SK-N-SH (cell line): Measurements from ENCODE around the gene ASMTL. TPM values are rescaled to one million over a fixed set of nuclear protein-coding genes. Genes with fewer than 3 reads are reported as not detected.

Experiments
- CTCF ChIA-PET: fragments of 300-600, 350-600 bp; formaldehyde crosslinking; extraction: SDS; loops from one replicate; lab custom pipeline; 2021; lab: Yijun Ruan, JAX
- POLR2A ChIA-PET: fragments of 350-600 bp; sonication (Branson Sonifier 250); formaldehyde crosslinking; extraction: SDS; loops from one replicate; lab custom pipeline; 2020; ENCODE audit warnings: antibody characterized with exemption, inconsistent platforms; lab: Yijun Ruan, JAX
- DNase-seq: peaks from one replicate; pipeline ENCODE4 v3.0.0; 2012
- H2AFZ ChIP-seq: fragments of 200-600 bp; sonication (generic); 2 replicates; pipeline ENCODE4 v1.8.1; 2016; ENCODE audit warnings: antibody characterized with exemption, mild to moderate bottlenecking, low read depth
- H3F3A ChIP-seq: fragments of 200-600 bp; sonication (generic); replicated peaks from 2 replicates; pipeline ENCODE3; 2016; ENCODE audit warnings: antibody characterized with exemption, mild to moderate bottlenecking; ENCODE audit not compliant: insufficient read depth
- H3K27ac ChIP-seq, 2 experiments: fragments of 200-500 bp in 1 of 2; fragments of 200-600 bp in 1 of 2; sonication (Bioruptor generic) in 1 of 2; sonication (generic), shearing (Covaris generic) in 1 of 2; 2 replicates each; pipeline versions ENCODE4 v1.5.1 to v1.6.1; 2014 to 2016; ENCODE audit warnings: low read depth in 2 of 2, inconsistent platforms in 1 of 2, low read length in 1 of 2, mild to moderate bottlenecking in 1 of 2, mixed read lengths in 1 of 2
- H3K27me3 ChIP-seq: fragments of 200-600 bp; sonication (generic), shearing (Covaris generic); 2 replicates; pipeline ENCODE4 v1.6.1; 2016; ENCODE audit warnings: mixed run types; ENCODE audit not compliant: insufficient read depth
- H3K36me3 ChIP-seq, 2 experiments: fragments of 200-500 bp in 1 of 2; fragments of 200-600 bp in 1 of 2; sonication (Bioruptor generic) in 1 of 2; sonication (generic) in 1 of 2; replicated peaks in 1 of 2; 2 replicates each; pipeline versions ENCODE3 to v1.5.1; 2014 to 2016; ENCODE audit warnings: low read length in 1 of 2, mild to moderate bottlenecking in 1 of 2; ENCODE audit not compliant: insufficient read depth in 2 of 2, control insufficient read depth in 1 of 2
- H3K4me1 ChIP-seq, 2 experiments: fragments of 200-500 bp in 1 of 2; fragments of 200-600 bp in 1 of 2; sonication (Bioruptor generic) in 1 of 2; sonication (generic), shearing (Covaris generic) in 1 of 2; 2 replicates each; pipeline versions ENCODE4 v1.5.1 to v1.6.1; 2014 to 2016; ENCODE audit warnings: low read depth in 1 of 2, low read length in 1 of 2, mixed run types in 1 of 2; ENCODE audit not compliant: insufficient read depth in 2 of 2, control insufficient read depth in 1 of 2
- H3K4me2 ChIP-seq: fragments of 200-600 bp; sonication (generic), shearing (Covaris generic); 2 replicates; pipeline ENCODE4 v1.6.1; 2017; ENCODE audit warnings: mixed run types
- H3K4me3 ChIP-seq, 2 experiments: fragments of 200-500 bp in 1 of 2; fragments of 200-600 bp in 1 of 2; sonication (Bioruptor generic) in 1 of 2; sonication (generic), shearing (Covaris generic) in 1 of 2; 2 replicates each; pipeline versions ENCODE4 v1.5.1 to v1.8.1; 2014 to 2016; ENCODE audit warnings: low read depth in 2 of 2, inconsistent platforms in 1 of 2, low read length in 1 of 2, mild to moderate bottlenecking in 1 of 2, mixed read lengths in 1 of 2, moderate library complexity in 1 of 2
- H3K79me2 ChIP-seq: fragments of 200-600 bp; sonication (generic); 2 replicates; pipeline ENCODE4 v1.8.1; 2017; ENCODE audit warnings: mild to moderate bottlenecking; ENCODE audit not compliant: insufficient read depth
- H3K9ac ChIP-seq: fragments of 200-600 bp; sonication (generic); 2 replicates; pipeline ENCODE4 v1.6.1; 2017; ENCODE audit warnings: mixed run types
- H3K9me2 ChIP-seq: fragments of 200-600 bp; sonication (generic); 2 replicates; pipeline ENCODE4 v1.6.1; 2017; ENCODE audit warnings: mixed run types
- H3K9me3 ChIP-seq: fragments of 200-600 bp; sonication (generic); 2 replicates; pipeline ENCODE4 v1.6.1; 2017; ENCODE audit warnings: mixed run types, mild to moderate bottlenecking, moderate library complexity
- H4K20me1 ChIP-seq: fragments of 200-600 bp; sonication (generic); 2 replicates; pipeline ENCODE4 v1.6.1; 2017; ENCODE audit warnings: mild to moderate bottlenecking, mixed run types; ENCODE audit not compliant: insufficient read depth
- CHD2 ChIP-seq: fragments of 150-350 bp; IDR thresholded peaks from 2 replicates; pipeline ENCODE4 v1.6.1; 2018; ENCODE audit warnings: low read length; ENCODE audit not compliant: partially characterized antibody
- ELF1 ChIP-seq: IDR thresholded peaks from 2 replicates; pipeline ENCODE4 v1.4.0; 2012
- GABPA ChIP-seq: IDR thresholded peaks from 2 replicates; pipeline ENCODE4 v1.4.0; 2012; ENCODE audit warnings: low read depth, mild to moderate bottlenecking
- MXI1 ChIP-seq: IDR thresholded peaks from 2 replicates; pipeline ENCODE4 v1.6.1; 2012; ENCODE audit warnings: mild to moderate bottlenecking, low read depth, low read length, improper control_type of control experiment
- NRF1 ChIP-seq: IDR thresholded peaks from 2 replicates; pipeline ENCODE4 v1.6.1; 2012; ENCODE audit warnings: low read depth, mild to moderate bottlenecking, low read length
- RAD21 ChIP-seq: IDR thresholded peaks from 2 replicates; pipeline ENCODE4 v1.6.1; 2012; ENCODE audit warnings: mild to moderate bottlenecking, low read length
- TCF12 ChIP-seq: IDR thresholded peaks from 2 replicates; pipeline ENCODE4 v1.4.0; 2012
- TEAD4 ChIP-seq: IDR thresholded peaks from 2 replicates; pipeline ENCODE4 v1.4.0; 2012; ENCODE audit warnings: mild to moderate bottlenecking, borderline replicate concordance; ENCODE audit not compliant: insufficient read depth
- WGBS: methylation state at CpG from one replicate; pipeline ENCODE4 v1.1.6; 2017; ENCODE audit warnings: low lambda C conversion rate; 5-methylcytosine and 5-hydroxymethylcytosine counted together
- polyA plus RNA-seq, 3 experiments: library from polyadenylated mRNA; depleted of rRNA; stranded (reverse); fragments of >200 nt; gene quantifications; 2 replicates each; pipeline ENCODE4 v1.2.3, GENCODE V29; 2012
- TF ChIP-seq, protein P1 (sequence below): fragments of 200-600 bp; sonication (generic); IDR thresholded peaks from 2 replicates; pipeline ENCODE4 v1.6.1; 2017; ENCODE audit warnings: antibody characterized with exemption, mild to moderate bottlenecking, moderate library complexity
- TF ChIP-seq, protein P2 (sequence below): IDR thresholded peaks from 2 replicates; pipeline ENCODE4 v1.6.1; 2012; ENCODE audit warnings: mild to moderate bottlenecking, low read depth, low read length, moderate library complexity

The ASMTL gene
- polyA plus RNA-seq, 1 of the 3 experiments (the other 2 are of a cell fraction): 37.7 TPM

DNA sequence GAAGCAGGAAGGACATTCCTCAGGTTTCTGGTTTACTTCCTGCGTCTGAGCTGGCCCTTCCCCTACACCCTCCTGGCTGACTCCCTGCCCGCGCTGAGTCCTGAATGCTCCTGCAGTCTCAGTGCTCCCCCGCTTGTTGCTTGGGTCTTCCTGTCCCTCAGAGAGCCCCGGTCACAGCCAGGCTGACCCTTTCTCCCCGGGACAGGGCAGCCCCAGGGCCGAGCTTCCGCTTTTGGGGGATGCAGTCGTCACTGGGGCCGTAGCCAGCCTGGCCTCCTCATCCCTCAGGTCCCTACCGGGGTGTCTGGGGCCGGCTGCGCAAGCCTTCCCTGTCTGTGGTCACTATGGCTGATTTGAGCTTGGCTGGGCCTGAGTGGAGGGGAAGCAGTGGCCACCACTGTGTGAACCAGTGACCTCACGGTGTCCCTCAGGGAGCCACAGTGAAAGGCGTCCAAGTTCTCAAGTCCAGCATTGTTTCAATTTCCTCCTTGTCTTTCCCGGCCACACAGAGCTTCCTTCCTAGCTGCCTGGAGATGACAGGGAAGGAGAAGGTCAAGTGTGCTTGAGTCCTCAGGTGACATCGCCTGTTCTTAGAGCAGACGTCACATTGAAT, 34.1 kb upstream of the ASMTL start:
- peaks cover 11% of the 10 kb centered on the region for H3F3A ChIP-seq
- TF ChIP-seq TEAD4: no peak
- TF ChIP-seq GABPA: peak; percentile 48; the same call in 1 of the 2 replicates
- TF ChIP-seq, all 33 proteins: peak for 1
- no peaks in the 10 kb centered on the region for H4K20me1 ChIP-seq
- POLR2A ChIA-PET: no interaction called here
- H3K79me2 ChIP-seq: no peaks in the 10 kb centered on the region
- H3K27ac ChIP-seq: no peak overlapping the region
- H3K9me2 ChIP-seq: no peaks in the 10 kb centered on the region
- peak overlapping the region; percentile 6; the same call in 1 of the 2 replicates for H2AFZ ChIP-seq
- H3K9ac ChIP-seq: no peak overlapping the region
- peaks cover 12% of the 10 kb centered on the region; the same call in 1 of the 2 replicates for H3K27me3 ChIP-seq
- H3K4me1 ChIP-seq: no peaks in the 10 kb centered on the region
- CTCF ChIA-PET: no interaction called here
- H3K9me3 ChIP-seq: no peaks in the 10 kb centered on the region
- no peak for DNase-seq
- H3K36me3 ChIP-seq: no peaks in the 10 kb centered on the region
- H3K4me2 ChIP-seq: no peak overlapping the region
- H3K4me3 ChIP-seq: no peak overlapping the region
- WGBS: 38% methylated on average over 10 of the region's 18 CpGs

DNA sequence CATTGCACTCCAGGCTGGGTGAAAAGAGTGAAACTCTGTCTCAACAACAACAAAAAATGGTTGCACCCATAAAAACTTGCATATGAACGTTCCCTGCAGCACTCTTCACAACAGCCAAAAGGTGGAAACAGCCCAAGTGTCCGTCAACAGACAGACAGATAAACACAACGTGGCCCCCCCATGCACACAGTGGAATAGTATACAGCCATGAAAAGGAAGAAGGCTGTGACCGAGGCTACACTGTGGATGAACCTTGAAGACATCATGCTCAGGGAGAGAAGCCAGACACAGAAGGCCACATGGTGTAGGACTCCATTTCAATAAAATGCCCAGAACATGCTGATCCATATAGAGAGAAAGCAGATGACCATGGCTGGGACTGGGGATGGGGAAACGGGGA, 33.5 kb upstream of the ASMTL start:
- no peaks in the 10 kb centered on the region for H3K79me2 ChIP-seq
- no peak for TF ChIP-seq ELF1
- TF ChIP-seq NRF1: no peak
- TF ChIP-seq, protein P1, sequence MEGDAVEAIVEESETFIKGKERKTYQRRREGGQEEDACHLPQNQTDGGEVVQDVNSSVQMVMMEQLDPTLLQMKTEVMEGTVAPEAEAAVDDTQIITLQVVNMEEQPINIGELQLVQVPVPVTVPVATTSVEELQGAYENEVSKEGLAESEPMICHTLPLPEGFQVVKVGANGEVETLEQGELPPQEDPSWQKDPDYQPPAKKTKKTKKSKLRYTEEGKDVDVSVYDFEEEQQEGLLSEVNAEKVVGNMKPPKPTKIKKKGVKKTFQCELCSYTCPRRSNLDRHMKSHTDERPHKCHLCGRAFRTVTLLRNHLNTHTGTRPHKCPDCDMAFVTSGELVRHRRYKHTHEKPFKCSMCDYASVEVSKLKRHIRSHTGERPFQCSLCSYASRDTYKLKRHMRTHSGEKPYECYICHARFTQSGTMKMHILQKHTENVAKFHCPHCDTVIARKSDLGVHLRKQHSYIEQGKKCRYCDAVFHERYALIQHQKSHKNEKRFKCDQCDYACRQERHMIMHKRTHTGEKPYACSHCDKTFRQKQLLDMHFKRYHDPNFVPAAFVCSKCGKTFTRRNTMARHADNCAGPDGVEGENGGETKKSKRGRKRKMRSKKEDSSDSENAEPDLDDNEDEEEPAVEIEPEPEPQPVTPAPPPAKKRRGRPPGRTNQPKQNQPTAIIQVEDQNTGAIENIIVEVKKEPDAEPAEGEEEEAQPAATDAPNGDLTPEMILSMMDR: no peak
- no peak for TF ChIP-seq MXI1
- H3K4me2 ChIP-seq: no peak overlapping the region
- H3K9me3 ChIP-seq: no peaks in the 10 kb centered on the region
- CTCF ChIA-PET: no interaction called here
- no peak overlapping the region for H3K4me3 ChIP-seq
- peak overlapping the region; percentile 6; the same call in 1 of the 2 replicates for H2AFZ ChIP-seq
- H3F3A ChIP-seq: peaks cover 6% of the 10 kb centered on the region
- no peak for DNase-seq
- WGBS: 12% methylated on average over 5 of the region's 5 CpGs
- H3K36me3 ChIP-seq: no peaks in the 10 kb centered on the region
- no peaks in the 10 kb centered on the region for H3K4me1 ChIP-seq
- no peak overlapping the region for H3K9ac ChIP-seq
- no peaks in the 10 kb centered on the region for H4K20me1 ChIP-seq
- H3K27ac ChIP-seq: no peak overlapping the region
- peaks cover 12% of the 10 kb centered on the region; the same call in 1 of the 2 replicates for H3K27me3 ChIP-seq
- no peaks in the 10 kb centered on the region for H3K9me2 ChIP-seq
- POLR2A ChIA-PET: no interaction called here

DNA sequence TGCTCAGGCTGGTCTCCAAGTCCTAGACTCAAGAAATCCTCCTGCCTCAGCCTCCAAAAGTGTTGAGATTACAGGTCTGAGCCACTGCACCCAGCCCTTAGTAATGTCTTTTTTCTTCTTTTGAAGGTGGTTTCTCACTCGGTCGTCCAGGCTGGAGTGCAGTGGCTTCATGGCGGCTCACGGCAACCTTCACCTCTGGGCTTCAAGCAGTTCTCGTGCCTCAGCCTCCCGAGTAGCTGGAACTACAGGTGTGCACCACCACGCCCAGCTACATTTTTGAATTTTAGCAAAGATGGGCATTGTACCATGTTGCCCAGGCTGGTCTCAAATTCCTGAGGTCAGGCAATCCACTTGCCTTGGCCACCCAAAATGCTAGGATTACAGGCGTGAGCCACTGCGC, 32.3 kb upstream of the ASMTL start:
- no peaks in the 10 kb centered on the region for H3K36me3 ChIP-seq
- CTCF ChIA-PET: no interaction called here
- TF ChIP-seq TCF12 (no peak), CHD2 (no peak), MXI1 (no peak), RAD21 (no peak)
- TF ChIP-seq, protein P2, sequence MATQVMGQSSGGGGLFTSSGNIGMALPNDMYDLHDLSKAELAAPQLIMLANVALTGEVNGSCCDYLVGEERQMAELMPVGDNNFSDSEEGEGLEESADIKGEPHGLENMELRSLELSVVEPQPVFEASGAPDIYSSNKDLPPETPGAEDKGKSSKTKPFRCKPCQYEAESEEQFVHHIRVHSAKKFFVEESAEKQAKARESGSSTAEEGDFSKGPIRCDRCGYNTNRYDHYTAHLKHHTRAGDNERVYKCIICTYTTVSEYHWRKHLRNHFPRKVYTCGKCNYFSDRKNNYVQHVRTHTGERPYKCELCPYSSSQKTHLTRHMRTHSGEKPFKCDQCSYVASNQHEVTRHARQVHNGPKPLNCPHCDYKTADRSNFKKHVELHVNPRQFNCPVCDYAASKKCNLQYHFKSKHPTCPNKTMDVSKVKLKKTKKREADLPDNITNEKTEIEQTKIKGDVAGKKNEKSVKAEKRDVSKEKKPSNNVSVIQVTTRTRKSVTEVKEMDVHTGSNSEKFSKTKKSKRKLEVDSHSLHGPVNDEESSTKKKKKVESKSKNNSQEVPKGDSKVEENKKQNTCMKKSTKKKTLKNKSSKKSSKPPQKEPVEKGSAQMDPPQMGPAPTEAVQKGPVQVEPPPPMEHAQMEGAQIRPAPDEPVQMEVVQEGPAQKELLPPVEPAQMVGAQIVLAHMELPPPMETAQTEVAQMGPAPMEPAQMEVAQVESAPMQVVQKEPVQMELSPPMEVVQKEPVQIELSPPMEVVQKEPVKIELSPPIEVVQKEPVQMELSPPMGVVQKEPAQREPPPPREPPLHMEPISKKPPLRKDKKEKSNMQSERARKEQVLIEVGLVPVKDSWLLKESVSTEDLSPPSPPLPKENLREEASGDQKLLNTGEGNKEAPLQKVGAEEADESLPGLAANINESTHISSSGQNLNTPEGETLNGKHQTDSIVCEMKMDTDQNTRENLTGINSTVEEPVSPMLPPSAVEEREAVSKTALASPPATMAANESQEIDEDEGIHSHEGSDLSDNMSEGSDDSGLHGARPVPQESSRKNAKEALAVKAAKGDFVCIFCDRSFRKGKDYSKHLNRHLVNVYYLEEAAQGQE: no peak
- TF ChIP-seq, all 33 proteins: peak for 0
- Histone ChIP-seq H4K20me1 (no peaks in the 10 kb centered on the region), H3K27me3 (peaks cover 12% of the 10 kb centered on the region; the same call in 1 of the 2 replicates), H3F3A (peaks cover 5% of the 10 kb centered on the region), H3K9ac (no peak overlapping the region), H3K79me2 (no peaks in the 10 kb centered on the region), H2AFZ (no peak overlapping the region), H3K4me3 (no peak overlapping the region), H3K4me1 (no peaks in the 10 kb centered on the region), H3K4me2 (no peak overlapping the region), H3K9me2 (no peaks in the 10 kb centered on the region), H3K27ac (no peak overlapping the region), H3K9me3 (no peaks in the 10 kb centered on the region)
- no peak for DNase-seq
- 39% methylated on average over 9 of the region's 9 CpGs for WGBS
- POLR2A ChIA-PET: no interaction called here
